Fibroblast of lung (primary cell): ENCODE data around the gene SLAIN2. TPM values are rescaled to one million over a fixed set of nuclear protein-coding genes. Genes with fewer than 3 reads are reported as not detected.

Source experiments
- DNase-seq, 2 donors: peaks; one replicate each; pipeline versions ENCODE4 v3.0.0 to v3.0.0-alpha.2; 2010; ENCODE audit warnings: low read depth in 2 of 2
- H2AFZ ChIP-seq: 2 replicates; pipeline ENCODE4 v1.5.1; 2012; ENCODE audit warnings: low read length, control low read depth, inconsistent platforms
- H3K27ac ChIP-seq: 2 replicates; pipeline ENCODE4 v1.5.1; 2011; ENCODE audit warnings: low read length, control low read depth; ENCODE audit not compliant: insufficient read depth
- H3K27me3 ChIP-seq: 2 replicates; pipeline ENCODE4 v1.5.1; 2011; ENCODE audit warnings: mild to moderate bottlenecking, low read length; ENCODE audit not compliant: control insufficient read depth, insufficient read depth
- H3K36me3 ChIP-seq: 2 replicates; pipeline ENCODE4 v1.5.1; 2011; ENCODE audit warnings: low read length; ENCODE audit not compliant: control insufficient read depth, insufficient read depth
- H3K4me1 ChIP-seq: 2 replicates; pipeline ENCODE4 v1.5.1; 2011; ENCODE audit warnings: low read length; ENCODE audit not compliant: control insufficient read depth, insufficient read depth; ENCODE audit errors: extremely low read depth
- H3K4me2 ChIP-seq: 2 replicates; pipeline ENCODE4 v1.5.1; 2011; ENCODE audit warnings: low read length, control low read depth; ENCODE audit not compliant: insufficient read depth; ENCODE audit errors: extremely low read depth
- H3K4me3 ChIP-seq, 4 experiments: fragments of 200-600 bp in 1 of 4; sonication (generic) in 1 of 4; replicated peaks in 1 of 4; 2 replicates each; pipeline ENCODE4 v1.5.1; 2011 to 2016; ENCODE audit warnings: low read length in 4 of 4, low read depth in 3 of 4, mild to moderate bottlenecking in 3 of 4, control low read depth in 2 of 4, inconsistent platforms in 1 of 4, mixed read lengths in 1 of 4; ENCODE audit not compliant: insufficient read depth in 1 of 4; ENCODE audit errors: control extremely low read depth in 1 of 4
- H3K79me2 ChIP-seq: 2 replicates; pipeline ENCODE4 v1.5.1; 2012; ENCODE audit warnings: mild to moderate bottlenecking, low read length, inconsistent platforms; ENCODE audit not compliant: control insufficient read depth, insufficient read depth
- H3K9ac ChIP-seq: 2 replicates; pipeline ENCODE4 v1.5.1; 2011; ENCODE audit warnings: mild to moderate bottlenecking, low read length, control low read depth; ENCODE audit not compliant: insufficient read depth
- H3K9me3 ChIP-seq: 2 replicates; pipeline ENCODE4 v1.5.1; 2012; ENCODE audit warnings: low read depth, low read length; ENCODE audit not compliant: control insufficient read depth, insufficient read depth
- H4K20me1 ChIP-seq: 2 replicates; pipeline ENCODE4 v1.5.1; 2011; ENCODE audit warnings: low read length; ENCODE audit not compliant: control insufficient read depth, insufficient read depth; ENCODE audit errors: extremely low read depth
- EZH2 ChIP-seq: IDR thresholded peaks from 2 replicates; pipeline ENCODE4 v1.5.1; 2012; ENCODE audit warnings: low read length, control low read depth, mild to moderate bottlenecking; ENCODE audit errors: missing control alignments
- polyA plus RNA-seq, 2 donors: library from polyadenylated mRNA; depleted of rRNA in 1 of 2; stranded (reverse) in 1 of 2; unstranded in 1 of 2; fragments of >200 nt; gene quantifications; 2 replicates each; pipeline ENCODE4 v1.2.1, GENCODE V29; 2011 to 2012; ENCODE audit warnings: missing spikeins in 1 of 2
- total RNA-seq: library from RNA; depleted of rRNA; stranded (reverse); fragments of >200 nt; gene quantifications from 2 replicates; pipeline ENCODE4 v1.2.1, GENCODE V29; 2014
- TF ChIP-seq, protein P1 (sequence below), 2 donors: IDR thresholded peaks in 1 of 2; conservative IDR thresholded peaks in 1 of 2; 1 replicate in 1 of 2; 2 replicates in 1 of 2; pipeline ENCODE4 v1.5.1; 2011 to 2012; ENCODE audit warnings: low read length in 2 of 2, control low read depth in 1 of 2, inconsistent platforms in 1 of 2, low read depth in 1 of 2, mild to moderate bottlenecking in 1 of 2

The SLAIN2 gene
- total and polyA plus RNA-seq, 2 donors (not counting 1 experiment from before 2014, with no cell fraction given): 34.2 to 57.4 TPM

DNA sequence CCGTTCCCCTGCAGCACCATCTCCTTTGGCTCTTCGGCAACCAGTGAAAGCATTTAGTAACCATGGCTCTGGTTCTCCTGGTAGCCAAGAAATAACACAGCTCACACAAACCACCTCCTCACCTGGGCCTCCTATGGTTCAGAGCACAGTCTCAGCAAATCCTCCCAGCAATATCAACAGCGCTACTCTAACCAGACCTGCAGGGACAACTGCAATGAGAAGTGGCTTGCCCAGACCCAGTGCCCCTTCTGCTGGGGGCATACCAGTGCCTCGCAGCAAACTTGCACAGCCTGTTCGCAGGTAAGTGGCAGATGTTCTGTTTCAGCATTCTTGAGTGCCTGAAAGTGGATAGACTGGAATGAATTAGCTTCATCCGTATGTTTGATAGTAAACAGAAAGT lies 78.8 kb downstream of the SLAIN2 start:
- Histone ChIP-seq H3K4me1 (no peaks in the 10 kb centered on the region), H2AFZ (no peak overlapping the region), H3K79me2 (no peaks in the 10 kb centered on the region), H3K4me3 (no peak overlapping the region), H3K4me2 (no peak overlapping the region), H3K27me3 (no peaks in the 10 kb centered on the region), H4K20me1 (no peaks in the 10 kb centered on the region), H3K9ac (no peak overlapping the region), H3K36me3 (peaks cover 1% of the 10 kb centered on the region), H3K9me3 (no peaks in the 10 kb centered on the region), H3K27ac (no peak overlapping the region)
- no peak for TF ChIP-seq EZH2
- TF ChIP-seq, protein P1, sequence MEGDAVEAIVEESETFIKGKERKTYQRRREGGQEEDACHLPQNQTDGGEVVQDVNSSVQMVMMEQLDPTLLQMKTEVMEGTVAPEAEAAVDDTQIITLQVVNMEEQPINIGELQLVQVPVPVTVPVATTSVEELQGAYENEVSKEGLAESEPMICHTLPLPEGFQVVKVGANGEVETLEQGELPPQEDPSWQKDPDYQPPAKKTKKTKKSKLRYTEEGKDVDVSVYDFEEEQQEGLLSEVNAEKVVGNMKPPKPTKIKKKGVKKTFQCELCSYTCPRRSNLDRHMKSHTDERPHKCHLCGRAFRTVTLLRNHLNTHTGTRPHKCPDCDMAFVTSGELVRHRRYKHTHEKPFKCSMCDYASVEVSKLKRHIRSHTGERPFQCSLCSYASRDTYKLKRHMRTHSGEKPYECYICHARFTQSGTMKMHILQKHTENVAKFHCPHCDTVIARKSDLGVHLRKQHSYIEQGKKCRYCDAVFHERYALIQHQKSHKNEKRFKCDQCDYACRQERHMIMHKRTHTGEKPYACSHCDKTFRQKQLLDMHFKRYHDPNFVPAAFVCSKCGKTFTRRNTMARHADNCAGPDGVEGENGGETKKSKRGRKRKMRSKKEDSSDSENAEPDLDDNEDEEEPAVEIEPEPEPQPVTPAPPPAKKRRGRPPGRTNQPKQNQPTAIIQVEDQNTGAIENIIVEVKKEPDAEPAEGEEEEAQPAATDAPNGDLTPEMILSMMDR (conservative IDR thresholded peaks at IDR 0.05 in 1 of 2, IDR thresholded peaks at IDR 0.05 in 1 of 2; ENCODE audit: low read depth in 1 of 2, low read length in 2 of 2): no peak
- no peak for DNase-seq

DNA sequence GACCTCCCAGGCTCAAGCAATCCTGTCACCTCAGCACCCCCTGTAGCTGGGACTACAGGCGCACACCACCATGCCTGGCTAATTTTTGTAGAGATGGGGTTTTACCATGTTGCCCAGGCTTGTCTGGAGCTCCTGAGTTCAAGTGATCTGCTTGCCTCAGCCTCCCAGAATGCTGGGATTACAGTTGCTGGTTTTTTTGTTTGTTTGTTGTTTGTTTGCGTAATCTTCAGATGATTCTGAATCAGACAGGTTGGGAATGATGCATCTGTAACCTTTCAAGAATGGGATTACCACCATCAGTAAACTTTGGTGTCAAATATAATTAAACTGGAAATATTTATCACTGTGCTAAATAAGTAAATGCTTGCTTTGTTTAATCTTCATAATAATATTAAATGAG lies 79.8 kb downstream of the SLAIN2 start:
- Histone ChIP-seq H3K36me3 (peaks cover 1% of the 10 kb centered on the region), H3K27me3 (no peaks in the 10 kb centered on the region), H3K27ac (no peak overlapping the region), H3K79me2 (no peaks in the 10 kb centered on the region), H3K9ac (no peak overlapping the region), H4K20me1 (no peaks in the 10 kb centered on the region), H3K4me3 (no peak overlapping the region), H3K9me3 (no peaks in the 10 kb centered on the region), H3K4me2 (no peak overlapping the region), H3K4me1 (no peaks in the 10 kb centered on the region), H2AFZ (no peak overlapping the region)
- no peak for DNase-seq
- TF ChIP-seq EZH2: no peak
- TF ChIP-seq, protein P1 (conservative IDR thresholded peaks at IDR 0.05 in 1 of 2, IDR thresholded peaks at IDR 0.05 in 1 of 2; ENCODE audit: low read depth in 1 of 2, low read length in 2 of 2): no peak

DNA sequence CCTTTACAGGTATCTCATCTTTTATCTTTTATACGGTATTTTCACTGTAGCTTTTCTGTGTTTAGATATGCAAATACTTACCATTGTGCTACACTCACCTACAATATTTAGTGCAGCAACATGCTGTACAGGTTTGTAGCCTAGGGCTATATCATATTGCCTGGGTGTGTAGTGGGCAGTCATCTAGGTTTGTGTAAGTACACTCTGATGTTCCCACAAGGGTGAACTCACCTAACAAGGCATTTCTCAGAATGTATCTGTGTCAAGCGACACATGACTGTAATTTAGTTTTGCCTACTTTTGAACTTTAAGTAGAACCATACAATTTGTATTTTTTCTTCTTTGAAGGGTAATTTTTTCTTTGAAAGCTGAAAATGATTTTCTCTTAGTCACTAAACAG lies 87.6 kb downstream of the SLAIN2 start:
- H3K4me3 ChIP-seq: no peak overlapping the region
- H3K9ac ChIP-seq: no peak overlapping the region
- no peaks in the 10 kb centered on the region for H3K36me3 ChIP-seq
- H3K4me1 ChIP-seq: no peaks in the 10 kb centered on the region
- H4K20me1 ChIP-seq: no peaks in the 10 kb centered on the region
- H3K27ac ChIP-seq: no peak overlapping the region
- no peaks in the 10 kb centered on the region for H3K27me3 ChIP-seq
- H3K4me2 ChIP-seq: no peak overlapping the region
- no peaks in the 10 kb centered on the region for H3K9me3 ChIP-seq
- DNase-seq: no peak
- no peak overlapping the region for H2AFZ ChIP-seq
- no peaks in the 10 kb centered on the region for H3K79me2 ChIP-seq
- TF ChIP-seq, protein P1 (conservative IDR thresholded peaks at IDR 0.05 in 1 of 2, IDR thresholded peaks at IDR 0.05 in 1 of 2; ENCODE audit: low read depth in 1 of 2, low read length in 2 of 2): no peak
- TF ChIP-seq EZH2: no peak
